HG03520 (cell line): ENCODE data around the gene NEK10.

Experiments used
- ATAC-seq: cut with Tn5 transposase; IDR thresholded peaks from one replicate; pipeline ENCODE4 v1.9.1; 2021; ENCODE audit warnings: mild to moderate bottlenecking, moderate library complexity; ENCODE audit not compliant: unreplicated experiment

The NEK10 gene

DNA sequence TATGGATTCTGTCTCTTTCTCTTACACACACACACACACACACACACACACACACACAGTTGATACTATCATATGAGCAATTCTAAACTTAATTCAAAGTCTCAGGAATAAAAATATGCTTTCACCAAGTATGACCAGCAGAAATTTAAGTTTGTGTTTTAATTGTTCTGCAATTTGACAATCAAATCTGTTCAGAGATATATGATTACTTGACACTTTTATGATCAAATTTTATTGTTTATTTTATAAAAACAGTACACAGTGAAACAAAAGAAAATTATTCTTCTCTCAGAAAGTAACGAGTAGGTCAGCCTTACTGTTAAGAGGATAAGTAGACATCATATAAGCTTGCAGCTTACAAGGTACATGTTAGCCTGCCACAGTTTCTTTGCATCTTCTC lies 114.3 kb downstream of the NEK10 start:
- no peak for ATAC-seq

DNA sequence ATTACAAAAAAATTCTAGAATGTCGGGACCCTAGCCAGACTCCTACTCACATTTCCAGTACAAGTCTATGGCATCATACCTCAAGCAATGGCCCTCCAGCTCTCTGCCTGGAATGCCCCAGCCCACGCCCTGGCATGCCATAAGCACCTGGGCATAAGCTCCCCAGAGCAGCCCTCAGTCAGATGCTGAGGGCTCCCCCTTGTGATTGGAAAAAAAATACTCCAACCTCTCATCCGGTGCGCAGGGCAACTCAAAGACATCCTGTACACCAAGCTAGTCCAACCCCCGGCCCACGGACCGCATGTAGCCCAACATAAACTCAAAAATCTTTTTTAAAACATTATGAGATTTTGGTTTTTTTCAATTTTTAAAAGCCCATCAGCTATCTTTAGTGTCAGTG lies 115.4 kb downstream of the NEK10 start:
- ATAC-seq, result peak; percentile 76

- no peak for ATAC-seq
Observed at GRCh38 chr3:27253391-27253790, 115.8 kb downstream of the NEK10 start.

GRCh38 chr3:27252646-27253045 lies 116.5 kb downstream of the NEK10 start:
- ATAC-seq, result no peak

DNA sequence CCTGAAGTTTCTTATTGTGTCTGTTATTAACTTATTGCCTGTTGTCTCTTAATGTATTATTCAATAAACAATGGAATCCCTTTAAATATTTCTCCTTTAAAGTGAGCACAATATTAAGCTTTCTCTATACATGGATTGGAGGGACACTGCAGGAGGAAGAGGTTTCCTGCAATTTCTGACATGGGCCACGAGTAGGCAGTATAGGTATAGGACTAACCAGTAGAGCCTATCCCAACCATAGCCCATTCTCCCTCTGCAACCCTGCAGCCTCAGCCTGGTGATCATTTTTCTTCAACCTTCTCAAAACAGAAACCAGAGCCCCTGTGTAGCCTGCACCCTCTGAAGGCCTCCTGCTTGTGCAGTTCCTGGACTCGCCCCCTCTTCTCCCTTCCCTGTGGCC lies 124.8 kb downstream of the NEK10 start:
- ATAC-seq, result no peak

GRCh38 chr3:27239951-27240350 lies 129.2 kb downstream of the NEK10 start:
- no peak for ATAC-seq

DNA sequence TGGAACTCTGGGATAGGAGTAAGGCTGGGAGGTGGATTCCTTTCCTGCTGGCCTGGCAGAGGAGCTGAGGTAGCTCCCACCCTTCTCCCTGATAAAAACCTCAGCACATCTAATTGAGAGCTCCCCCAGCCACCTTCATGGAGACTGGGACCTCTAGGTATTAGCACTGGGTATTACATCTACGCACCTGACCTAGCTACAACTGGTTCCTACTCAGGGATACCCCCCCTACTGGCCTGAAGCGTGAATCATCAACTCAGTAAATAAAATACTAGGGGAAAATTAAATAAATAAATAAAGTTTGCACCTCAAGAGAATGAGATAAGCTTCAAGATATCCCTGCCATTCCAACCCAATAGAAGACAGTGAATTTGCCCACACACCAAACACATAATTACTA lies 140.4 kb downstream of the NEK10 start:
- ATAC-seq, result peak; percentile 65

- ATAC-seq, result no peak
Observed at GRCh38 chr3:27224197-27224596, 145.0 kb downstream of the NEK10 start.

DNA sequence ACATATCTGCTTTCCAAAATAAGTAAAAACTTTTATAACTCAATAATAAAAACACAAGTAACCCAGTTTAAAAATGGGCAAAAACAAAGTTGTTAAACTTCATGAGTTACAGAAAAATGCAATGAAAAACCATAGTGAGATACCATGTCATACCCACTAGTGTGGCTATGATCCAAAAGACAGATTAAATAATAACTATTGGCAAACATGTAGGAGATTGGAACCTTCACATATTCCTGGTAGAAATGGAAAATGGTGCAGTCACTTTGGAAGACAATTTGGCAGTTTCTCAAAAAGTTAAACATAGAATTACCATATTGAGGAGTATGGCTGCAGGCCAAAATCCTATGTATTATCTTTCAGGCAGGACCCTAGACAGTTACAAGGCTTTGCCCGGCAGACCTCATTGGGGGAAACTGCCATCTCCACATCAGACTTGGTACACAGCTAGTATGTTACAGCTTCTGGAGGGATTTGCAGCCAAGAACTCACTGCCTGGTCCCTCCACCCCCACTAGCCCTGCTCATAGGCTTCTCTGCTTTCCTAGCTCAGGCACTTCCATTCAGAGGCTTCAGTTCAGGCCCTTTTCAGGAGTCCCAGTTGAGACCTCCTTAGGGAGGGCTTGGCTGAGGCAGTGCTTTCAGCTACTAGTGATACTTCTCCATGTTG lies 147.8 kb downstream of the NEK10 start:
- ATAC-seq, result no peak

DNA sequence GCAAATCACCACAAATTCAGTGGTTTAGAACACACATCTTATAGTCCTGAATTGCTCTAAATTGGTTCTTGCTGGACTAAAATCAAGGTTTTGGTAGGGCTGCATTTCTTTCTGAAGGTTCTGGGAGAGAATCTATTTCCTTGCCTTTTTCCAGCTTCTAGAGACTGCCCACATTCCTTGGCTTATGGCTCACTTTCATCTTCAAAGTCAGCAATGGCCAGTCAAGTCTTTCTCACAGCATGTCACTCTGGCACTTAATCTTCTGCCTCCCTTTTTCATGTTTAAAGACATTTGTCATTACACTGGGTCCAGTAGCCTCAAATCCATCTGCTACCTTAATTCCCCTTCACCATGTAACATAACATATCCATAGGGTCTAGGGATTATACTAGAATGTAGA lies 149.0 kb downstream of the NEK10 start:
- no peak for ATAC-seq

- no peak for ATAC-seq
Observed at GRCh38 chr3:27219127-27219845, 149.9 kb downstream of the NEK10 start.

GRCh38 chr3:27216955-27217552 lies 152.1 kb downstream of the NEK10 start:
- ATAC-seq, result no peak

DNA sequence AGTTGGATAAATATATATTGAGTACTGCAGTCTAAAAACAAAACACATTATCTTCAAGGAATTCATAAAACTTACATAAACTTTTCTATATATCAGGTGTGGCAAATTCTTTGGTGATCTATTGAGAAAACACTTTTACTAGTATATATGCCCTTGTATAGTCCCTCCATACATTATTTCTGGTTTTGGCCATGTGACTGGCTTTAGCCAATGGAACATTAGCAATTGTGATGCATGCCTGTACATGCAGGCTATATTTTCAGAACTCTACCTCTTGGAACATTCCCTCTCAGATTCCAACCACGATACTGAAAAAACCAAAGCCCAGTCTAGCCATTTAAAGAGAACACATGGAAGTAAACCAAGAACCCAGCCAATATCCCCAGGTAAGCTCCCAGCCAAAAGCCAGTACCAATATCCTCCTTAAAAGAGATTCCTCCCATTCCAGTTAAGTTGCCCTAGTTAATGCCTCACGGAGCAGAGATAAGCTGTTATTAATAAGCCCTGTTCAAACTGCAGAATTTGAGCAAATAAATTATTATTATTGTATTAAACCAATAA lies 152.8 kb downstream of the NEK10 start:
- no peak for ATAC-seq

GRCh38 chr3:27213450-27213849 lies 155.7 kb downstream of the NEK10 start:
- no peak for ATAC-seq

GRCh38 chr3:27209617-27210264 lies 159.4 kb downstream of the NEK10 start:
- ATAC-seq, result no peak

DNA sequence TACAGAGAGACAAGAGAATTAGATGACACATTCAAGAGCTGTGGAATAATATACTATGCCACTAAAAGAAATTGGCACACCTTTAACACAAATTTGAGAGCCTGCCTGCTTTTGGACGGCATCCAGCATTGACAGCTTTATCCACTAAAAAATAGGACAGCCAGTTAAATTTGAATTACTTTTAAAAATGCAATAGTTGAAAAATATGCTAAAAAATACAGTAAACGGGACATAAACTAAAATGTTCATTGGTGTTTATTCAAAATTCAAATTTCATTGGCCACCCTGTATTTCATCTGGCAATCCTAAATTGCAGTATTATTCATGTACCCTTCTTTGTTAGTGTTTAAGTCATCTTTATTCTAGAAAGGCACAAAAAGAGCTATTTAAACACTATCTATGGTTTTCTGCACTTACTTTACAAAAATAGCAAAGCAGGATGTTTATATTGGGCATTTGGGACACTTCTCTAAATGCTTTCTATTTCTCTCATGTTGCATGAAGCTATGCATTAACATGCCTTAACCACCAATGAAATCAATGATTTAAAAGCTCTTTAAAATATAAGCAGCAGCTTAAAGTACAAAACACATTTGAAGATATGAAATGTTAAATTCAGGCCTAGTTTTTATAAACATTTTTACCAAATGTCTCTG lies 160.1 kb downstream of the NEK10 start:
- ATAC-seq, result no peak

DNA sequence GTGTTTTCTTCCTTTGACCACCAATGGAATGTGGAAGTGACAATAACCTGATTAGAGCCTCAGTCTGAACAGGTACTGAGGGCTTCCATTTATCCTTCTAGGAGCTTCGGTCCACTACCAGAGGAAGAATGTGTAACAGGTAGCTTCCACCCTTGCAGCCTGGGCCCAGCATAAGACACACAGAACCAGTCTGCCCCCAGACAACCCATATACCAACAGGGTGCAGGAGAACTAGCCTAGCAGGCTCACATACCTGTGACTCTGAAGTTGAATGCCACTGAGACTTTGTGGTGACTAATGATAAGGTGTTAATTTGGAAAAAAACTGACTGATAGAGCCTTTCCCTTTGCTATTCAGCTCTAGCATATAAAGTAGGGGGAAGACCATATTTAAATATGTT lies 166.2 kb downstream of the NEK10 start:
- ATAC-seq, result no peak

- no peak for ATAC-seq
Observed at GRCh38 chr3:27201492-27201891, 167.7 kb downstream of the NEK10 start.

DNA sequence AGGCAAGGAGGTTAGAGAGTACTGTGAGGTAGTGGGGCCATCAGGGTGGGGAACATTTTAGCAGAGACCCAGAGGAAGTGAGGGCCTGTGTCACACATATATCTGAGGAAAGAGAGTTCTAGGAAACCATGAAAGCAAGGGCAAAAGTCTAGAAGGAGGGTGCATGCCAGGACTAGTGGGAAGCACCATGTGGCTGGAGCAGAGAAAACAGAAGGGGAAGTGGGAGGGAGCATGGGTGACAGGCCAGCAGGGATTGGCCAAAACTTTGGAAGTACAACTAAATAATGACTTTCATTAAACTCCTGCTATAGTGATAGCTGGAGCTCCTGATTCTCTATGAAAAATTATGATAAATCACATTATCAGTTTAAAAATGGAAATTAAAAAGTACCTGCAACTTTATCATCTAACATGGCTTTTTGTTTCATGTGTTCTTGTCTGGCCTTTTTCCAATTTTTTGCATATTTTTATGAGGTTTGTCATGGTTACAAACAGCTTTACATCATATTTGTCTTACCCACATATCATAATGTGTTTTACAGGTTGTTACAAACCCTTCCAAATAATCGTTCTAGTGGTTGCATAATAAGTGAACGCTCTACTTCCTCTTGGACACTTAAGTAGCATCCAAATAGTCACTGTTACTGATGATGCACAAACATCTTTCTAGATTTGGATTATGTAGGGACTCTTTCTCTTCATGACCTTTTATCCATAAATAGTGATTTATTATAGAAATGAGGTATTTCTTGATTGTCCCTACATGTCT lies 168.3 kb downstream of the NEK10 start:
- ATAC-seq, result no peak

- no peak for ATAC-seq
Observed at GRCh38 chr3:27194861-27195483, 174.2 kb downstream of the NEK10 start.
